DMS53 (cell line): Measurements from ENCODE around the gene DCTN4.
"Not testable (repeated sequence)": the region's sequence is repeated elsewhere in the genome, so short reads cannot be mapped to it uniquely, and the experiment has no call there.

Experiments
- DNase-seq: peaks from one replicate; lab custom pipeline; 2025; lab: John Stamatoyannopoulos, UW

The DCTN4 gene

GRCh38 chr5:150758531-150759333 lies at the start of gene DCTN4:
Gene DCTN4, minus strand, starts transcription at chr5:150759017. Its CDS starts 24 bp downstream, at chr5:150758993.
- peak; percentile 99 for DNase-seq

DNA sequence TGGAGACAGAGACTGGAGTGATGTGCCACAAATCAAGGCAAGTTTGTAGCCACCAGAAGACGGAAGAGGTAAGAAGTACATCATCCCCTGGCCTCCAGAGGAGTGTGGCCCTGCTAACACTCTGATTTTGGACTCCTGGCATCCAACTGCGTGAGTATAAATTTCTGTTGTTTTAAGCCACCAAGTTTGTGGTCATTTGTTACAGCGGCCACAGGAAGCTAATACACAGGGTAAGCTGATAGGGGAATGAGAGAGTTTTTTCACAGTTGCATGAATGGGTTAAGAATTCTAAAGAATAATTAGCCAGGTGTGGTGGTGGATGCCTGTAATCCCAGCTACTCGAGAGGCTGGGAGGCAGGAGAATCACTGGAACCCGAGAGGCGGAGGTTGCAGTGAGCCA lies 45.6 kb upstream of the DCTN4 start:
- DNase-seq: no peak

DNA sequence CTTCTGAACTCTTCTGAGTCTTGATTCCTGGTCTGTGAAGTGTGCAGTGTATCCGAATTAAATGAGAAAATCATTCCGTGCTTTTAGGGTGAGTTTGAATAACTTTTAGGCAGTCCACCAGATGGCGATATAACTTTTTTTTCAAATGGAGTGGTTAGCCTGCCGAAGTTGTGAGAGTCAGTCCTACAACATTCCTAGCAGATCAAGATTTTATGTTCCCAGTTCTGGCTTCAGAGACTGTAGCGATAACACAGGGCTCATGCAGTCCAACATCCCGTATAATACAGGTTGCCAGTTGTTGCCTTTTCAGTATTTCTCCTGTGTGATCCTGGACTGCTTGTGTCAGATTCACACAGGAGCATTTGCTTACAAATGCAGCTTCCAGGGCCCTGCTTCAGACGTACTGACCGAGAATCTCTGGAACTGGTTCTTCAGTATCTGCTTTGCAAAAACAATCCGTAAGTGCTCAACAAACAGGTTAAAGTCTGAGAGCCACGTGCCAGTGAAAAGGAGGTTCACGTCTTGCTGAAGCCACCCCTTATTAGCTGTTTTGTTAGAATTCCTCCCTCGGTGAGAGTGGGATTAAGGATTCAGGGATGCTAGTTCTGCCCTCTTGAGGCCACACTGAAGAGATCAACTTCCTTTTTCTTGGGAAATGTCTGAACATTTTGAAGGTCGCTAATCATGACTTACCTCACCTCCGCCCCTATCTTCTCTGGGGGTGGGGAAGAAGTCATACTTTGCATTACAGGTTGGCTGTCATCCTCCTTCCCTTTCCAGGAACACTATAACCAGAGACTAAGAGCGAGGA lies 42.5 kb upstream of the DCTN4 start:
- DNase-seq: peak; percentile 85

DNA sequence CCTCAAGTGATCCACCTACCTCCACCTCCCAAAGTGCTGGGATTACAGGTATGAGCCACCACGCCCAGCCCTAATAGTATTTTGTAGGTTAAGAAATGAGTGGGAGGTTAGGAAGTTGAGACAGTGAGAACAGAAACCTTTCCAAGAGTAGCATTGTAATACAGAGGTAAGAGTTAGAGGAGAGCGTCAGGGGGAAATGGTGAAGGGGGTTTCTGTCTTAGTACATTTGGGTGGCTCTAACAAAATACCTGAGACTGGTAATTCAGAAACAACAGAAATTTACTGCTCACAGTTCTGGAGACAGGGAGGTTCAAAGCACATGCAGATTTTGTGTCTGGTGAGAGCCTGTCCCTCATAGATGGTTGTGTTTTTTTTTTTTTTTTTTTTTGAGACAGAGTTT lies 38.6 kb upstream of the DCTN4 start:
- no peak for DNase-seq

DNA sequence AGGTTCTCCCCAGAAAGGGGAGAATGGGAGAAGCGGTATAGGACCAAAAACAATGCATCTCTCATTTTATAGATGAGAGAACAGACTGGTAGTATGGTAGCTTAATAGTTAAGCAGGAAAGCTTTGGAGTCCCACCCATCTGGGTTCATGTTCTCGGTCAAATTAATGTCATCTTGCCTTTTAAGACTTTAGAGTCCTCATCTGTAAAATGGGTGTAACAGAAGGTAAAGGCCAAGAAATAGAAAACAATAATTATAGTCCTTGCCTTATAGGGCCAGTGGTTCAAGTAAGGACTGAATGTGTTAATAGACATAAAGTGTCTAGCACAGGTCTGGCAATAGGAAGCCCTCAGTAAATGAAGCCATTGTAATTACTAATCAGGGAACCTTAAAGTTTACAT lies 36.1 kb upstream of the DCTN4 start:
- no peak for DNase-seq

- not testable (repeated sequence) for DNase-seq
Observed at GRCh38 chr5:150793423-150793888, 34.6 kb upstream of the DCTN4 start.

GRCh38 chr5:150791536-150791935 lies 32.7 kb upstream of the DCTN4 start:
- no peak for DNase-seq

GRCh38 chr5:150789943-150790611 lies 31.3 kb upstream of the DCTN4 start:
- no peak for DNase-seq

DNA sequence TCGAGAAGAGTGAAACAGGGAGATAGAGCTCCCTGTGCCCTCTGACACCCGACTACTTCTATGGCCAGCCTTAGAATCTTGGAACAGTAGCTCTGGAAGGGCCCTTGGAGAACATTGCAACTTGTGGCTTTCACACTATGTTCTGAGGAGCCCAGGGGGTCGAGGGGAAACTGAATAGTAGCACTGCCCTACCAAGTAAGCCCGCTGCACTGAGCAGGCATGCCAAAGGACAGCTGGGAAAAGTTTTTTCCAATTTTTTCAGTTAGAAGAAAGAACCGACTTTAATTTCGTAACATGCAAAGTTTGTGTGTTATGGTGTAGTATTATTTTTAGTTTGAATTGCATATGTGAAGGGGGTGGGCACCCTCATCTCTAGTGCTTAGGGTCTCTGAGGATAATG lies 30.6 kb upstream of the DCTN4 start:
- no peak for DNase-seq

DNA sequence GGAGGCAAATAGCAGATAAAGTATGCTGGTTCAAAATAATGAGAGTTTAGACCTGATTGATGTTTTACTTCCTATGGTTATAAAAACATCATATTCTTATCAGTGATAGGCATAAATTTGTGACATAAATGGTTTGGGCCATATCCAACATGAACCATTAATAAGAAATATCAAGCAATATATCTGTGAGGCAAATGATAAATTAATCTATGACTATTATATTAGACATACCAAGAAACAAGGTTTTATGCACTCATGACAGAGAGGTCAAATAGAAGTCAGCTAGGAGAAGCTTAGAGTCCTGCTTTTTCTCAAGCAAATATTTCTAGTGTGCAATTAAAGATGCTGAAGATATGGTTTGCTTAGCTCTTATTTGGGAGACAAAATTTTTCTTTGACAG lies 30.2 kb upstream of the DCTN4 start:
- no peak for DNase-seq

- no peak for DNase-seq
Observed at GRCh38 chr5:150787656-150788055, 28.8 kb upstream of the DCTN4 start.

DNA sequence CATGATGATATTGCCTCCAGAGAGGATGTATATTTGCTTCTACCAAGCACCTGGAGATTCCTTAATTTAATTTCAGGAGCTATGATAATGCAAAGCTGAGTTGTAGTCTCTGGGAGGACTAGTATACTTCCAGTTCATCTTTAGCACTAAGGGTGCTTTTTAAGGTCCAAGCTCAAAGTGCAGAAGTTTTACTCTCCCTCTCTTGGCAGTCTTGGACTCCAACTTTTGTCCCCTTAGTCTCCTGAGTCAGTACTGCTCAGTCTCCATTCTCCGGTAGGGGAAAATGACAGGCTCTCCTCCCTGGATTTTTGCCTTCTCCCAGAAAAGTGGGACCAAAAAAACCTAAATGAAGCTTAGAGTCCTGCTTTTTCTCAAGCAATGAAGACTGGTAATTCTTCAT lies 28.1 kb upstream of the DCTN4 start:
- no peak for DNase-seq

- no peak for DNase-seq
Observed at GRCh38 chr5:150785950-150786349, 27.1 kb upstream of the DCTN4 start.

DNA sequence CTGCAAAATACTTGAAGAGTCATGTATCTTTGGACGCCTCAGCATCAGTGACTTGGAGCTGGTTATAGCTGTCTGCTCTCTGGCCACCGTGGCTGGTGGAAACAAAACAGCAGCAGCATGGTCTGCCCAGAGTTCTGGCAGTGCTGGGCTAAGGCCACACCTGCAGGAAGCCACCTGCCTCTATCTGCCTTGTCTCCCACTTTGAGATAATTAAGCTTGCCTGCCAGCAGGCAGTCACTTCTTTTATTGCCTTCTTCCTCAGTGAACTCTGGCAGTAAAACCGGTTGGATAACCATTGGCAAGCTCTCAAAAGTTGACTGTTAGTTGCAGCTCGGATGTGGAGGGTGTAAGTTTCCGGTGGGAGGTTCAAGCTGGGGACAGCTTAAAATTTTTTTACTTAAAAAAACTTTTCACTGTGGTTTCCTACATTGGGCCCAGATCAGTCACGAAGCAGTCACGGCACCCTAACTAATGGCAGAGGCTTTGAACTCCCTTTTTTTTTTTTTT lies 24.7 kb upstream of the DCTN4 start:
- DNase-seq: peak; percentile 94

DNA sequence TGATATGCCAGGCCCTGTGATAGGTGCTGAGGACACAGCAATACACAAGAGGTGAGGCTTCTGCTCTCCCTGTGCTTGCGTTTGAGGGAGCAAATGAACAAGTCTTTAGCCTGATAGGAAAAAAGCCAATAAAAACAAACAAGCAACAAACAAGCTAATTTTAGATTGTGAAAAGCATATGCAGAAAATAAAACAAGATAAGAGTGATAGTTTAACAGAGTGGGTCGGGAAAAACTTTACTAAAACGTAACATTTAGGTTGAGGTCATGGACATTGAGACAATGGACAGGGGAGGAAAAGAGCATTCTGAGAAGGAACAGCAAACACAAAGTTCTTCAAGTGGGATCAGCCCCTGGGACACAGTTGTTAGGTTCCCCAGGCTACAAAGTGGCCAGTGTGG lies 24.0 kb upstream of the DCTN4 start:
- peak; percentile 46 for DNase-seq

DNA sequence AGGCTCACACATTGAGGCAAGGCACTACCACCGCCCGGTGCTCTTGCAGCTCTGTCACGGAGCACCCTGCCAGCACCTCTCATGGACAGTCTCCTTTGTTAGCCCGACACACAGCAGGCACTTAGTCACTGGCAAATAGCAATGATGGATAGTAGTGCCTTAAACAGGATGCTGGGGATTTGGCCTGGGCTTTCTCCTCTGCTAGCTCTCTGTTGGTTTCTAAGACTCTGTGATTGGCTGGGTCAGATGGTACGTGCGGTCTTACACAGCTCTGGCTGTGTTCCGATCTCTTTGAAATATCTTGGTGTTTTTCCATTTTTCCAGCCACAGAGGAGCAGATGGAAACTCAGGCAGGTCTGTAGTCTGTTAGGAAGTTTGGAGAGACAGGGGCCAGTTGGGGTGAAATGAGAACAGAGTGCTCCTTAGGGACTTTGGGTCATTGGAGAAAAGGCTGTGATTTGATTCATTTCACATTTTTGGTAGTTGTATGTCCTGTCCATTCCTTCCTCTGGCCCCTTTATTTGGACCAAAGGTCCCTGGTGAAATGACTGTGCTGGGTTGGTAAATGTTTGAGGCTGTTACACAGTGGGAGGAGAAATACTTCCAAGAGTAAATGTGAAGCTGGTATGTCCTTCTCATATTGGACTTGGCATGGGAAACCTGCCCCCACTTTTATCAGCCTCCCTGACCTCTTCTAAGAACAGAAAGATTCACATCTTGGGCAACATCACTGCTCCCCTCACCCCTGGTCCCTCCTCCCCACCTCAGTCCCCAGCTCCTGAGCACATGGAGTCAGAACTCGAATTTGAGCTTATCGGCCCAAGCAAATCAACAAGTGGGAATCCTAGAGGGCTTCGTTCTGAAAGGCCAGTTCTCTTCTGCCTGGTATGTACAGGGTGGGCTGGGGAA lies 23.1 kb upstream of the DCTN4 start:
- no peak for DNase-seq

DNA sequence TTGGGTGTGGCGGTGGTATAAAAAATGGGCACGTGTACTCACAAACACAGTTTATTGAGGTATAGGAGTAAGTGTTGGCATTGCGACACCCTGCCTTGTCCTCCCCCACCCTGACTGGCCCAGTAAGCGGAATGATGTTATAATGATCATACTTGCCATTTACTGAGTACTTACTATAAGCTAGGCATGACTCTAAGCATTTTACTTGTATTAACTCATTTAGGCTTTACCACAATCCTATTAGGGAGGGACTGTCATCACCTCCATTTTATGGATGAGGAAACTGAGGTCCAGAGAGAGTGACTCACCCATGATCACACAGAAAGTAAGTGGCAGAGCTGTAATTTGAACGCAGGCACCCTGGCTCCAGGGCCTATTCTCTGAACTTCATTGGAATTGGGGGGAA lies 22.0 kb upstream of the DCTN4 start:
- DNase-seq: no peak

DNA sequence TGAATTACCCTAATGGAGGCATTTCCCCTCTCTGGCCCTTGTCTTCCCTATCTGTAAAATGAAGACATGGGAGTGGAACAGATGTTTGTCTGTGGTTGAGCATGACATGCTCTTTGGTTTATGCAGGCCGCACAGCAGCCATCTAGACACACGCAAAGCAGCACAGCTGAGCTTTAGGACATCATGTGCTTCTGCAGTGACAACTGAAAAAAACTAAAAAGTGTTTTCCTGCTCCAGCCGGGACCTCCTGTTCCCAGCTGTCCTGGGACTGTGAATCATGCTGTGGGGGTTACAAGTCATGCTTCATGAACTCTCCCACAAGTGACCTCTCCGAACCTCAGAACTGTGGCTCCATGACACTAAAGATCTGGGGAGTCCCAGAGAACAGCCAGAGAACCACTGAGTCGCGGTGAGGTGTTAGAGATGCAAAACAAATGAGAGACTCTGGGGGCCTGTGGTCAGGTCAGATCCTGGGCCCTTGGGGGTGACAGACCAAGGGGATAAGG lies 21.4 kb upstream of the DCTN4 start:
- DNase-seq: peak; percentile 25

- no peak for DNase-seq
Observed at GRCh38 chr5:150779397-150780186, 20.8 kb upstream of the DCTN4 start.
